GM12878 (cell line): ENCODE results near the gene SNED1. TPM values are rescaled to one million over a fixed set of nuclear protein-coding genes. Genes with fewer than 3 reads are reported as not detected.

Experiments
- ATAC-seq: fragments of 200-7000 bp; cut with Tn5 transposase; 3 replicates; pipeline ENCODE4 v1.9.1; 2020; ENCODE audit warnings: mild to moderate bottlenecking, moderate library complexity
- BruUV-seq: library from RNA; stranded (reverse); fragments of 400-500 nt; replicated peaks from 2 replicates; lab custom pipeline; 2021; lab: Mats Ljungman, UMichigan
- CTCF ChIA-PET: fragments of 300-600 bp; sonication (Branson Sonifier 250); formaldehyde crosslinking; extraction: SDS; loops from one replicate; lab custom pipeline; 2021; ENCODE audit warnings: inconsistent platforms; lab: Yijun Ruan, JAX
- POLR2A ChIA-PET: fragments of 350-600 bp; formaldehyde crosslinking; extraction: SDS; loops from one replicate; lab custom pipeline; 2021; ENCODE audit warnings: inconsistent platforms; lab: Charles Lee
- RAD21 ChIA-PET: fragments of 300-600 bp; sonication (Branson Sonifier 250); formaldehyde crosslinking; loops from one replicate; lab custom pipeline; 2023; ENCODE audit warnings: antibody characterized with exemption; ENCODE audit not compliant: unreplicated experiment; lab: Charles Lee
- SMC1A ChIA-PET: fragments of 300-600 bp; sonication (Branson Sonifier 250); formaldehyde crosslinking; loops from one replicate; lab custom pipeline; 2023; ENCODE audit not compliant: unreplicated experiment, uncharacterized antibody; lab: Charles Lee
- DNase-seq: peaks from one replicate; pipeline ENCODE4 v3.0.0-alpha.2; 2011; ENCODE audit warnings: low read depth, low spot score
- FAIRE-seq: peaks from 3 replicates; lab custom pipeline; 2011; peaks lifted over from hg19 to GRCh38; lab: Jason Lieb, UNC
- H2AFZ ChIP-seq: 2 replicates; pipeline ENCODE4 v1.6.0; 2011; ENCODE audit warnings: low read depth, low read length, control low read depth; ENCODE audit not compliant: control insufficient read depth
- H3K27ac ChIP-seq: 2 replicates; pipeline ENCODE4 v1.5.1; 2011; ENCODE audit warnings: control low read depth; ENCODE audit not compliant: control insufficient read depth, insufficient read depth
- H3K27me3 ChIP-seq, 2 experiments: replicated peaks in 1 of 2; 2 replicates each; pipeline versions ENCODE4 v1.6.0 to v1.6.1; 2011; ENCODE audit warnings: low read length in 1 of 2; ENCODE audit not compliant: control insufficient read depth in 2 of 2, insufficient read depth in 2 of 2
- H3K36me3 ChIP-seq, 2 experiments: 2 replicates each; pipeline ENCODE4 v1.5.1; 2011; ENCODE audit warnings: low read length in 1 of 2; ENCODE audit not compliant: control insufficient read depth in 2 of 2, insufficient read depth in 2 of 2
- H3K4me1 ChIP-seq: 2 replicates; pipeline ENCODE4 v1.6.1; 2011; ENCODE audit warnings: mild to moderate bottlenecking, low read length, moderate library complexity, mixed read lengths; ENCODE audit not compliant: control insufficient read depth, insufficient read depth
- H3K4me2 ChIP-seq: 2 replicates; pipeline ENCODE4 v1.6.0; 2011; ENCODE audit warnings: control low read depth; ENCODE audit not compliant: control insufficient read depth, insufficient read depth
- H3K4me3 ChIP-seq: fragments of 200-600 bp; sonication (generic); 2 replicates; pipeline ENCODE4 v1.5.1; 2016
- H3K79me2 ChIP-seq: 2 replicates; pipeline ENCODE4 v1.6.0; 2011; ENCODE audit warnings: low read length; ENCODE audit not compliant: control insufficient read depth, insufficient read depth
- H3K9ac ChIP-seq: 2 replicates; pipeline ENCODE4 v1.8.0; 2011; ENCODE audit warnings: low read length, control low read depth, mixed read lengths; ENCODE audit not compliant: control insufficient read depth, insufficient read depth
- H3K9me3 ChIP-seq: replicated peaks from 3 replicates; pipeline ENCODE4 v1.5.1; 2011; ENCODE audit warnings: mild to moderate bottlenecking, low read length; ENCODE audit not compliant: control insufficient read depth, insufficient read depth
- H4K20me1 ChIP-seq: 2 replicates; pipeline ENCODE4 v1.6.0; 2011; ENCODE audit not compliant: control insufficient read depth, insufficient read depth
- ATF2 ChIP-seq: IDR thresholded peaks from 2 replicates; pipeline ENCODE4 v1.6.1; 2012; ENCODE audit warnings: low read length, inconsistent platforms
- ATF7 ChIP-seq: fragments of 450-650 bp; IDR thresholded peaks from 2 replicates; pipeline ENCODE4 v1.6.1; 2016; ENCODE audit warnings: low read depth, mild to moderate bottlenecking
- E2F8 ChIP-seq: fragments of 450-650 bp; IDR thresholded peaks from 2 replicates; pipeline ENCODE4 v1.6.1; 2018; ENCODE audit warnings: mild to moderate bottlenecking, low read depth, moderate library complexity; ENCODE audit not compliant: partially characterized antibody
- HDAC2 ChIP-seq: fragments of 200-600 bp; sonication (generic); IDR thresholded peaks from 2 replicates; pipeline ENCODE4 v1.6.1; 2017
- JUNB ChIP-seq: IDR thresholded peaks from 2 replicates; pipeline ENCODE4 v1.6.1; 2016; ENCODE audit warnings: antibody characterized with exemption, mild to moderate bottlenecking
- KLF5 ChIP-seq: fragments of 450-650 bp; IDR thresholded peaks from 2 replicates; pipeline ENCODE4 v1.6.1; 2014; ENCODE audit warnings: mild to moderate bottlenecking; ENCODE audit not compliant: partially characterized antibody
- MLLT1 ChIP-seq: fragments of 450-650 bp; IDR thresholded peaks from 2 replicates; pipeline ENCODE4 v1.6.1; 2016; ENCODE audit warnings: mild to moderate bottlenecking
- NRF1 ChIP-seq: conservative IDR thresholded peaks from 2 replicates; pipeline ENCODE4 v1.6.1; 2011; ENCODE audit warnings: mild to moderate bottlenecking, low read depth, low read length, improper control_type of control experiment
- PBX3 ChIP-seq: IDR thresholded peaks from 2 replicates; pipeline ENCODE4 v1.6.1; 2011; ENCODE audit warnings: mild to moderate bottlenecking, low read depth, low read length, moderate library complexity; ENCODE audit not compliant: insufficient replicate concordance
- RAD51 ChIP-seq: fragments of 450-650 bp; IDR thresholded peaks from 2 replicates; pipeline ENCODE4 v1.6.1; 2016; ENCODE audit warnings: moderate library complexity, mild to moderate bottlenecking, inconsistent platforms
- RCOR1 ChIP-seq: conservative IDR thresholded peaks from 2 replicates; pipeline ENCODE4 v1.6.1; 2012; ENCODE audit warnings: low read depth, low read length, improper control_type of control experiment
- SREBF1 ChIP-seq: IDR thresholded peaks from 2 replicates; pipeline ENCODE4 v1.6.1; 2012; ENCODE audit warnings: mild to moderate bottlenecking, low read length
- SUZ12 ChIP-seq: fragments of 200-600 bp; sonication (generic); IDR thresholded peaks from one replicate; pipeline ENCODE4 v1.6.1; 2018; ENCODE audit warnings: antibody characterized with exemption, mild to moderate bottlenecking; ENCODE audit not compliant: unreplicated experiment
- ZNF24 ChIP-seq: fragments of 450-650 bp; IDR thresholded peaks from 2 replicates; pipeline ENCODE4 v1.6.1; 2017; ENCODE audit warnings: antibody characterized with exemption, mild to moderate bottlenecking
- WGBS: methylation state at CpG from one replicate; pipeline ENCODE4 v1.1.6; 2016; ENCODE audit warnings: low lambda C conversion rate; ENCODE audit not compliant: insufficient replicate concordance, insufficient coverage; ENCODE audit errors: missing lambda C conversion rate; 5-methylcytosine and 5-hydroxymethylcytosine counted together
- in situ Hi-C: fragments of 300-500 bp; cut with MboI; formaldehyde crosslinking; loops from 9 replicates; pipeline ENCODE4 v1.14.3; 2018; ENCODE audit warnings: mixed read lengths
- intact Hi-C: fragments of 100-400 bp; cut with micrococcal nuclease; formaldehyde crosslinking; loops from one replicate; pipeline ENCODE4 v1.14.2; 2022; ENCODE audit not compliant: unreplicated experiment
- polyA plus RNA-seq, 11 experiments: library from polyadenylated mRNA; depleted of rRNA in 4 of 11; unstranded in 6 of 11; stranded (reverse) in 5 of 11; fragments of >200 nt; fragmentation: Nextera tagmentation in 4 of 11; fragmentation: Illumina TruSeq in 1 of 11; extraction: Ambion mirVana in 4 of 11; extraction: Trizol in 1 of 11; gene quantifications; 1 replicate in 1 of 11; 2 replicates in 10 of 11; pipeline versions ENCODE4 v1.2.1 to v1.2.3, GENCODE V29; 2011 to 2016; ENCODE audit warnings: inconsistent platforms in 2 of 11, missing spikeins in 2 of 11, low read depth in 1 of 11
- total RNA-seq, 4 experiments: library from RNA; depleted of rRNA in 3 of 4; stranded (reverse); fragments of >200 nt in 3 of 4; fragmentation: Illumina TruSeq in 1 of 4; extraction: Trizol in 1 of 4; gene quantifications; 2 replicates each; pipeline versions ENCODE4 v1.2.1 to v1.2.3, GENCODE V29; 2013 to 2021

SNED1 gene
- total and polyA plus RNA-seq, 10 of the 15 experiments (the other 5 are each of a cell fraction or from before 2014, with no cell fraction given): 0.05 to 8.4 (median 3.0) TPM

- no peak for TF ChIP-seq SREBF1
Measured at GRCh38 chr2:241068136-241068941, 69.9 kb downstream of the SNED1 start (continued).

GRCh38 chr2:241068942-241069810 is 70.8 kb downstream of the SNED1 start:
- POLR2A ChIA-PET: interaction anchor here (1.0 kb wide), 1 partner anchor 12 kb away, joined by 3 read pairs; no protein-coding TSS in a partner anchor
- TF ChIP-seq ZNF24: no peak
- no peak for TF ChIP-seq RCOR1
- TF ChIP-seq PBX3: no peak
- no peak for TF ChIP-seq KLF5
- TF ChIP-seq ATF2: no peak
- TF ChIP-seq HDAC2: no peak
- TF ChIP-seq SUZ12: no peak
- TF ChIP-seq NRF1: no peak
- no peak for TF ChIP-seq E2F8
- TF ChIP-seq RAD51: no peak
- no peak for TF ChIP-seq JUNB
- TF ChIP-seq MLLT1: no peak
- no peak for TF ChIP-seq ATF7

More at GRCh38 chr2:241068942-241069810, 70.8 kb downstream of the SNED1 start:
- Histone ChIP-seq H3K9me3 (no peaks in the 10 kb centered on the region), H3K4me3 (no peak overlapping the region), H3K27me3 (no peaks in the 10 kb centered on the region; a peak in 1 of 4 replicates), H3K4me1 (no peaks in the 10 kb centered on the region), H2AFZ (no peak overlapping the region), H3K36me3 (no peaks in the 10 kb centered on the region), H4K20me1 (no peaks in the 10 kb centered on the region), H3K79me2 (no peaks in the 10 kb centered on the region), H3K9ac (no peak overlapping the region), H3K27ac (no peak overlapping the region), H3K4me2 (no peak overlapping the region)
- CTCF ChIA-PET: no interaction called here
- no TSS peak for BruUV-seq
- DNase-seq (no peak), ATAC-seq (no peak), FAIRE-seq (no peak)
- RAD21 ChIA-PET: no interaction called here
- intact Hi-C loops (no loop called here), in situ Hi-C loops (no loop called here)
- WGBS: 69% methylated on average over 24 of the region's 28 CpGs
- SMC1A ChIA-PET: interaction anchor here (1.3 kb wide), 1 partner anchor 82 kb away, joined by 3 read pairs; no protein-coding TSS in a partner anchor
